Measurements from ENCODE around the gene ADH6.
"Not testable (repeated sequence)": the region's sequence is repeated elsewhere in the genome, so short reads cannot be mapped to it uniquely, and the experiment has no call there.

The ADH6 gene

DNA sequence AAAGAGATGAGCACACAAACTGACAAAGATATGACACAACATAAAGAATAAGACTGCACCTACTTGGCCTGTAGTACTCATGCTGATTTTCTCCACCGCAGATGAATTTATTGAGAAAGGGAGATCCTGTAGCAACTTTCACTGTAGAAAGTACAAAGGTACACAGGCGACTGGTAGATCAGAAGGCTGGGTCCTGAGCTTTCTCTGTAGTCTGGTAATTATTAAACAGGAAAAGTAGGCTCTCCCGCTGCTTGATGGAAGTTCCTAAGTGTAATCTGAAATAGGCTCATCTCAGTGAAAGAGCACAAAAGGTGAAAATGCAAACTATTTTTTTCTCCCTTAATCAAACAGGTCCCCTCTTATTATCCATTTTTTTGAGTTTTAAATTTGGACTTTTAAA, at the start of gene ADH6:
Gene ADH6 (minus strand): TSS at position 175 of the 400 bp plus-strand sequence. CDS start 94 bp downstream, at position 81.
- no peak for DNase-seq

- DNase-seq = no peak
Measured at GRCh38 chr4:99264927-99265326, 45.9 kb upstream of the ADH6 start.

- no peak for DNase-seq
Measured at GRCh38 chr4:99252746-99253145, 33.7 kb upstream of the ADH6 start.

DNA sequence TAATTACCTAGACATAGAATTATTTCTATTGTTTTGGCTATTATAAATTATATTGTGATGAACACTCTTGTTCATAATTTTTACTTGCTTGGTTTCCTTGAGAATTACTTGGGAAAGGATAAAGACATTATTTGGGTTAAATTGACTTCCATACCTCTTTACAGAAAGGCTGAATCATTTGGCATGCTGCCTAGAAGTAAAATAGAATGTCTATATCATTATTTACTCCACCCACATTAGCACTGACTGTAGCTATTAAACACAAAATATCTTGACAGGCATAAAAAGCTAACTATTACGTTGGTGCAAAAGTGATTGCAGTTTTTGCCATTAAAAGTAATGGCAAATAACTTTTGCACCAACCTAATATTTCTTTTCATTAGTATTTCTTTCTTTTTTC, 29.7 kb upstream of the ADH6 start:
- no peak for DNase-seq

GRCh38 chr4:99235955-99236354, 16.9 kb upstream of the ADH6 start:
- no peak for DNase-seq

DNA sequence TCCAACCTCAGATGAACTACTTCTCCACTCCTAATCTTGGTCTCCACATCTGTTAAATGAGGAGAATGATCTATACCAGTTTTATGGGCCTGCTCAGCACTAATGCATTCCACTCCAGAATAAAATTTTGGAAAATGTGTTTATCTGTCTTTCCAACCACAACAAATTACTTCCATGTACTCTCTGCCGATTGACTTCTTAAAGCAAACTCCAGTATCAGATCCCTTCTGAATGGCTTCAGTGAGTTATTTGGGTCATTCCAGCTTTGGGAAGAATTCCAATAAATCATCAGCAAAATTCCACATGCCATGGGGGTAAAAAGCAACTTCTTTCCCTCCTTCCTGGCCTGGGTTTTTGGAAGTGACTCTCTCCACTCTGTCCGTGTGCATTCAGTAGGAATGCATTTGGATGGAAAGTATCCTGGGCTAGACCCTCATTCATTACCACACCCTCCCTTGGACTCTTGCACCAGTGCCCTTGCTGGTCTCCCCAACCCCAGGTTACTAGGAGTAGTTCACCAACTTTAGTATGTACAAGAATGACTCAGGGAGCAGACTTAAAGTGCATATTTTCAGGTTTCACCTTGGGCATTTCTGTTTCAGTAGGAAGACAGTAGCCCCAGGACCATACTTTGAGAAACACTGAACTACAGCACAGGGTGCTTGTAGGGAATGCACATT, 15.4 kb upstream of the ADH6 start:
- DNase-seq = no peak

- DNase-seq = not testable (repeated sequence)
Measured at GRCh38 chr4:99233397-99233796, 14.4 kb upstream of the ADH6 start.

GRCh38 chr4:99228706-99229105, 9.7 kb upstream of the ADH6 start:
- DNase-seq = not testable (repeated sequence)

- DNase-seq = not testable (repeated sequence)
Measured at GRCh38 chr4:99227646-99228045, 8.6 kb upstream of the ADH6 start.

GRCh38 chr4:99221980-99222379, 2.9 kb upstream of the ADH6 start:
- no peak for DNase-seq

- DNase-seq = no peak
Measured at GRCh38 chr4:99219479-99219878, 433 bp upstream of the ADH6 start.

GRCh38 chr4:99215521-99215920, 3.5 kb downstream of the ADH6 start:
- DNase-seq = no peak

DNA sequence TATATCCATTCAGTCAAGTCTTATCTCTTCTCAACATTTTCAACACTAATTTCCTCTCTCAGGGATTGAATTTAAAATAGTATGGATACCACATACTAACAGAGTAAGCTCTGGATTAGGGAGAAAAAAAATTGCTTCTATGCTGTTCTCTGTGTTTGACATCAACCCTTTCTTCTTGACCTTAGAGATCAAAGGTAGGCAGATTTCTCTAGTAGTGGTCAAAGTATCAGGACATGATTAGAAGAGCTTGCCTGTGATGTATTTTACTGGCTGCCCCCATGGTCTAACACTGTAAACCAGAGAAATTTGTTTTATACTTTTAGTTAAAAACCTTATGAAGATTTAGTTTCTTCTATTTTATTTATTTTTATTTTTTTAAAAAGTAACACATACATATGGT, 8.3 kb downstream of the ADH6 start:
- no peak for DNase-seq

DNA sequence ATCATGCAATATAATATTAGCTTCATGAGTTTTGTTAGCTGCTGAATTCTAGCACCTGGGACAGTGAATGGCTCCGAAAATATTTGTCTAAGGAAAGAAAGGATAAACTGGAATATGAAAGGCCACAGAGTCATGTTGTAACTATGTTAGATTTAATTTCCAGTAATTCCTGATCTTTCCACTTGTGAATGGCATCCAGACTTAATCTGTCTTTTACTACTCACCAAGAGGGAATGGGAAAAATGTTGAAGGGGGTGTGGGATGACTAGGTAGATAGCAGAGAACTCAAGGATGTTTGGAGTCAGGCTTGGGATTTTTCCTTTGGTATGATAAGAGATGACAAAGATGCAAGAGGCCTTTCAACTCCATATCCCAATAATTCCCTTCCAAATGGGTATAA, 9.4 kb downstream of the ADH6 start:
- no peak for DNase-seq

- DNase-seq = no peak
Measured at GRCh38 chr4:99208719-99209075, 10.3 kb downstream of the ADH6 start.

DNA sequence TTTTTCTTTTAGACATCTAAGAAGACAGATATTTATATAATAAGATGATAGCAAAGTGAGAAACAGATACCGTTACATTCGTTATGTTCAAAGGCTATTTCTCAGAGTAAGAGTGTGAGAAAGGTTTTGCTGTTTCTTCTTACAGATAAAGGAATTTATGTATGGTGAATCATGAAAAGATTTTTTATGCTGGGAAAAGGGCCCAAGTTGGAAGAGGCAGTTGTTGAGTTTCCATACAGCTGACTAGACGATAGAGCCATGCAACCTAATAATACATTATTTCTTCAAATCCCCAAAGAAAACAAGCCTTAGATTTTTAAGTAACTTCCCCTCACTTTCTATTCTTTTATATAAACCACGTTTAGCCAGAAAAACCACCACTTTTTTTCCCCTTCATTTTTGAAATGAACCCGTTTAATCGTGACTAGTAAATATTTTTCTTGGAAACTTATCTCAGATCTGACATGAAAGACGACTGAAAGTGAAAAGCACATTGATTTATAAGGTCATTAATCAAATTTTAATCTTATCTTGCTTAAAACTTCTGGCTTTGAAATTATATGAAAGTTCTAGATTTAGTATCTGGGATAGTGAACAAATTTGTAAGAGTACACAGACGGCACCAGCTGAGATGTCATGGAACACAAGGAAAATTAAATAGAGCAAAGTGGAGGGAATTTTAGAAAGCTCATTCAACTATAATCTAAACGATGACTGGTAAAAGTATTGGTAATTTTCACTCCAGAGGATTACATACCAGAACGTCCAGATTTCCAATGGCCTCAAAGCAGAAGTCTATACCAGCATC, 10.9 kb downstream of the ADH6 start:
- DNase-seq = no peak

DNA sequence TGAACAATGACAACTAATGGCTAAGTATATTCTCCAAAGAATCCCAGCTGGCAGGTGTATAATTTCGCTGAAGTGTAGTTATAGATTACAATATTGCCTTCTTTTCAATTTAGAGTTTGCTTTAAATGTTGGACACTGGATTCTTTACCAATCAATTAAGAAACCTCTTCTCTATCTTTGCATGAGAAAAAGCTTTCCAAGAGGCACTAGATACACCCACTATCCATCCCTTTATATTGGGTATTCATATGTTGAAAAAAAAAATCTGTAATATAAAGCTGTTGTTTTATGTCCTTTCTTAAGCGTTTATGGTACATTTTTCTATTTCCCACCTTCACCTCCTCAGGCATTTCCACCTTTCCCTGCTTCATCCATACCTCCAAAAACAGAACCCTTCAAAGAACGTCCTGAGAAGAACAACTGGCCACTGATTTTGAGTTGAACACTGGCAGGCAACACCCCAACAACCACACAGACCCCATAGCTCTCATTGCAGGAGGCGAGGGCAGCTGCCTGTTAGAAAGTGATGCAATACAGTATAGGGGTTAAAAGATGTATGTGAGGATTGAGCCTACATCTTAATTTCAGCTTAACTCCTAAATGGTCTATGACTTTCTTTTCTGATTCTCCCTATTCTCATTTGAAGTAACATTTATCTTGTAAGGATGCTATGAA, 11.8 kb downstream of the ADH6 start:
- no peak for DNase-seq

DNA sequence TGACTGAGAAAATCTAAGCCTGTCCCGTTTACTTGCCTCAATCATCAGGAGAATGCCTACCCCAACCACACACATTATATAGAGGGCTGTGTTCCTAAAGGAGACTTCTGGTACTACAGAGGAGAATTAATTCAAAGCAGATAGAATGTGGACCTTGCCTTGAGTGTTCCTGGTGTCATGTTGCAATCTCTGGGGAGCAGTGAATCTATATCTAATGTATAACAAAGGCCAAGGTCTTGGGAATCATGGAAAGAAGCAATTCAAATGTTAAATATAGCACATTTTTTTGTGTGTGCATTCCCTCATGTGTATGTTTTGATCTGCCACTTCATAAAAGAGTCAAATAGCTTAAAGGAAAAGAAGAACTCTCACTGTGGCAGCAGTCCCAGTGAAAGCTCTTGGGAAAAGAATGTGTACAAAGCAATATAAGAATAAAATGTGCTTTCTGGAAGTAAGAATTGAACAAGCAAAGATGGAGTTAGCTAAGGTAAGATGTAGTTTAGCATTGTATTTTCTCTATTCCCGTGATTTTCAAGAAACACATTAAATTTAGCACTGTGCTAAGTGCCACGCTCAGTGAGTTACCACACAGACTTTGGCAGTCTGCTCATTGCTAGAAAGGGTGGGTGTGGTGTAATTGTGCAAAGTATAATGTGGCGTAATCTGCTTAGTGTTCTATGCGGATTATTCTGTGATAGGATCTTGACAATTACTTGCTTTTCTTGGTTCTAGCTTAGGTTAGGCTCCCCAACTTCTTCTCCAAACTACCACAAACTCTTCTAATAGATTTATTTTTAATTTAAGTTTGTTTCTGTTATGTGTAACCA, 13.7 kb downstream of the ADH6 start:
- DNase-seq = no peak

- DNase-seq = no peak
Measured at GRCh38 chr4:99202536-99202935, 16.5 kb downstream of the ADH6 start.

- no peak for DNase-seq
Measured at GRCh38 chr4:99202094-99202493, 17.0 kb downstream of the ADH6 start.

DNA sequence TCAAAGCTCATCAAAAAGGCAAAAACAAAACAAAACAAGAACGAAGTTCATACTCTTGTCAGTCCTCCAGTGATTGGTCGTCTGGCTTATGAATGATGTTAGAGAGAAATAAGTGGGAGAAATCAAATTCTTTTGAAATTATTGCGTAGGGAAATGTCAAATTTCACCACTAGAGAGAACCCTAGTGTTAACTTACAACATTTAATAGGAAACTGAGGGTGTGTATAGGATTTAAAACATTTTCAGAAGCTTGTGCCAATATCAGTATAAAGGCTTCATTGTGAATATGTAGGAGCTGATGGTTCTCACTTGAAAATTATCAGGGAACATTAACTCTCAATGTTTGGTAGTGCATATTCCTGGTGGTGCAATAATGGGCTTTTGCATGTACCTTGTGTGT, 17.4 kb downstream of the ADH6 start:
- DNase-seq = no peak

DNA sequence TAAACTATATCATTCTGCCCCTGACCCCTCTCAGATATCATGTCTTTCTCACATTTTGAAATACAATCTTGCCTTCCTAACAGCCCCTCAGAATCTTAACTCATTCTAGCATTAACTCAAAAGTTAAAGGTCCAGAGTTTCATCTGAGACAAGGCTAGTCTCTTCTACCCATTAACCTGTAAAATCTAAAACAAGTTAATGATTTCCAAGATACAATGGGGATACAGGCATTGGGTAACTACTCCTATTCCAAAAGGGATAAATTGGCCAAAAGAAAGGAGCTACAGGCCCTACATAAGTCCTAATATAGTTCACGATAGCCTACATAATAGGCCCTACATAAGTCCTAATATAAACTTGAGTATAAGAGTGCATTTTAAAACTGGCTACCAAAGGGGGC, 18.9 kb downstream of the ADH6 start:
- no peak for DNase-seq

- no peak for DNase-seq
Measured at GRCh38 chr4:99190336-99190735, 28.7 kb downstream of the ADH6 start.
